Liver (tissue), 9 donors: ENCODE measurements around the gene NOA1. TPM values are rescaled to one million over a fixed set of nuclear protein-coding genes. Genes with fewer than 3 reads are reported as not detected.

ENCODE experiments used
- DNase-seq: peaks from one replicate; pipeline ENCODE4 v3.0.0-alpha.2; 2017; ENCODE audit warnings: low spot score
- H3K27ac ChIP-seq, 2 donors: one replicate each; pipeline ENCODE4 v1.7.0; 2013; ENCODE audit warnings: inconsistent platforms in 2 of 2, low read length in 2 of 2, control low read depth in 1 of 2, low read depth in 1 of 2, mild to moderate bottlenecking in 1 of 2
- H3K27me3 ChIP-seq, 4 donors: one replicate each; pipeline versions ENCODE4 v1.6.1 to v1.7.0; 2013; ENCODE audit warnings: low read length in 3 of 4, inconsistent platforms in 1 of 4, mild to moderate bottlenecking in 1 of 4, moderate library complexity in 1 of 4; ENCODE audit not compliant: control insufficient read depth in 4 of 4, insufficient read depth in 4 of 4
- H3K36me3 ChIP-seq, 4 donors: one replicate each; pipeline versions ENCODE4 v1.6.1 to v1.7.0; 2013; ENCODE audit warnings: low read length in 3 of 4, mild to moderate bottlenecking in 3 of 4, low read depth in 1 of 4, moderate library complexity in 1 of 4; ENCODE audit not compliant: control insufficient read depth in 4 of 4, insufficient read depth in 3 of 4
- H3K4me1 ChIP-seq, 4 donors: one replicate each; pipeline versions ENCODE4 v1.6.1 to v1.7.0; 2013; ENCODE audit warnings: low read length in 3 of 4, mild to moderate bottlenecking in 3 of 4, moderate library complexity in 1 of 4; ENCODE audit not compliant: control insufficient read depth in 4 of 4, insufficient read depth in 4 of 4
- H3K4me3 ChIP-seq, 3 donors: one replicate each; pipeline versions ENCODE4 v1.6.1 to v1.7.0; 2013; ENCODE audit warnings: low read length in 3 of 3, control low read depth in 1 of 3, low read depth in 1 of 3, mild to moderate bottlenecking in 1 of 3
- H3K9ac ChIP-seq, 2 donors: one replicate each; pipeline ENCODE4 v1.7.0; 2013; ENCODE audit warnings: low read length in 2 of 2, mild to moderate bottlenecking in 2 of 2, moderate library complexity in 2 of 2, control low read depth in 1 of 2, low read depth in 1 of 2
- H3K9me3 ChIP-seq, 4 donors: one replicate each; pipeline versions ENCODE4 v1.6.1 to v1.7.0; 2013; ENCODE audit warnings: low read length in 3 of 4; ENCODE audit not compliant: control insufficient read depth in 4 of 4
- EGR1 ChIP-seq, 2 donors: IDR thresholded peaks; 2 replicates each; pipeline ENCODE4 v1.6.1; 2016 to 2018; ENCODE audit warnings: antibody characterized with exemption in 2 of 2, low read depth in 2 of 2
- FOXA1 ChIP-seq: IDR thresholded peaks from 2 replicates; pipeline ENCODE4 v1.6.1; 2016; ENCODE audit warnings: antibody characterized with exemption
- FOXA2 ChIP-seq: IDR thresholded peaks from 2 replicates; pipeline ENCODE4 v1.6.1; 2016; ENCODE audit warnings: antibody characterized with exemption
- GABPA ChIP-seq, 2 donors: IDR thresholded peaks in 1 of 2; conservative IDR thresholded peaks in 1 of 2; 2 replicates each; pipeline ENCODE4 v1.6.1; 2016; ENCODE audit warnings: antibody characterized with exemption in 2 of 2, mild to moderate bottlenecking in 1 of 2, moderate library complexity in 1 of 2
- HNF4G ChIP-seq: IDR thresholded peaks from 2 replicates; pipeline ENCODE4 v1.6.1; 2016; ENCODE audit warnings: antibody characterized with exemption
- RAD21 ChIP-seq, 2 donors: IDR thresholded peaks; 2 replicates each; pipeline ENCODE4 v1.6.1; 2016; ENCODE audit warnings: antibody characterized with exemption in 2 of 2, mild to moderate bottlenecking in 2 of 2
- RXRA ChIP-seq, 2 donors: IDR thresholded peaks; 2 replicates each; pipeline ENCODE4 v1.6.1; 2017 to 2018; ENCODE audit warnings: antibody characterized with exemption in 2 of 2, mild to moderate bottlenecking in 1 of 2
- SP1 ChIP-seq: IDR thresholded peaks from 2 replicates; pipeline ENCODE4 v1.6.1; 2018; ENCODE audit warnings: antibody characterized with exemption, mild to moderate bottlenecking
- TAF1 ChIP-seq: conservative IDR thresholded peaks from 2 replicates; pipeline ENCODE4 v1.6.1; 2016; ENCODE audit warnings: antibody characterized with exemption, mild to moderate bottlenecking
- YY1 ChIP-seq: IDR thresholded peaks from 2 replicates; pipeline ENCODE4 v1.6.1; 2016; ENCODE audit warnings: antibody characterized with exemption, mild to moderate bottlenecking
- WGBS: extraction: QIAGEN DNeasy Blood & Tissue Kit; methylation state at CpG from one replicate; pipeline ENCODE4 v1.1.7; 2013; 5-methylcytosine and 5-hydroxymethylcytosine counted together
- polyA plus RNA-seq, 2 donors: library from polyadenylated mRNA; stranded (reverse) in 1 of 2; unstranded in 1 of 2; fragments of 200-250 nt in 1 of 2; fragments of >200 nt in 1 of 2; fragmentation: Nextera tagmentation in 1 of 2; extraction: Ambion mirVana in 1 of 2; gene quantifications; one replicate each; pipeline versions ENCODE4 v1.2.1 to v1.2.3, GENCODE V29; 2013 to 2015
- total RNA-seq, 2 donors: library from RNA; depleted of rRNA; stranded (reverse); fragments of >200 nt; gene quantifications; one replicate each; pipeline ENCODE4 v1.2.3, GENCODE V29; 2014
- TF ChIP-seq, protein P1 (sequence below): IDR thresholded peaks from 2 replicates; pipeline ENCODE4 v1.6.1; 2016; ENCODE audit warnings: antibody characterized with exemption
- TF ChIP-seq, protein P2 (sequence below): IDR thresholded peaks from 2 replicates; pipeline ENCODE4 v1.6.1; 2016; ENCODE audit warnings: antibody characterized with exemption
- TF ChIP-seq, protein P3 (sequence below): fragments of 150-350 bp; IDR thresholded peaks from 2 replicates; pipeline ENCODE4 v1.5.1; 2017; ENCODE audit warnings: improper control_type of control experiment, low read depth, low read length; ENCODE audit not compliant: missing input control
- TF ChIP-seq, protein P4 (sequence below): IDR thresholded peaks from 2 replicates; pipeline ENCODE4 v1.6.1; 2016; ENCODE audit warnings: antibody characterized with exemption, mild to moderate bottlenecking
- donor health status: healthy.
- donor health status: healthy.
- donor health status: healthy.
- donor health status: healthy.
- donor health status: healthy.

The NOA1 gene
- total and polyA plus RNA-seq, 4 donors, result 2.3 to 9.2 (median 7.1) TPM

DNA sequence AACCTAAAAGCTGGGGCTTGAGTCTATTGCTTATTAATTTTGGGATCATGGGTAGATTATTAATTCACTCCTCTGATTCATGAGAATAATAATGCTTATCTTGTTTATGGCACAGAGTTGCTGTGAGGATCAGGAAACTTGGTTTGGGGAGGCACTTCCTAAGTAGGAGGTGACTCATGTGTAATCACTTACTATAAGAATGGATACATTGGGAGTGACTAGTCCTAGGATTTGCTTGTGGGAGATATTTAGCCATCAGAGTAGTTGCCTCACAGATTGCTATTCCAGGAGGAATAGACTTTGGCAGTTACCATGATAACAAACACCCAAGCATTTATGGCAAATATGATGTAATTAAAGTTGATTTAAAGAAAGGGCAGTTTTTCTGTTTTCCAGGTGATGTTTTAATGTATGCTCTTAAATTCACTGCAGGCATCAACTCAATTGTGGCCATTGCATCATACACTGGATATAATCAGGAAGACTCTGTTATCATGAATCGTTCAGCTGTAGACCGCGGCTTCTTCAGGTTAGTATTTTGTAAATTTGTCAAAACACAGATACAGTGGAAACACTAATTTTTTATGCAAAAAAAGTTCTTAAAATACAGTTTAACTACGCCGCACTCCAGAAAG lies 43.2 kb upstream of the NOA1 start:
- no peak overlapping the region for H3K9ac ChIP-seq
- 94% methylated on average over 5 of the region's 5 CpGs for WGBS
- no peak overlapping the region for H3K27ac ChIP-seq

DNA sequence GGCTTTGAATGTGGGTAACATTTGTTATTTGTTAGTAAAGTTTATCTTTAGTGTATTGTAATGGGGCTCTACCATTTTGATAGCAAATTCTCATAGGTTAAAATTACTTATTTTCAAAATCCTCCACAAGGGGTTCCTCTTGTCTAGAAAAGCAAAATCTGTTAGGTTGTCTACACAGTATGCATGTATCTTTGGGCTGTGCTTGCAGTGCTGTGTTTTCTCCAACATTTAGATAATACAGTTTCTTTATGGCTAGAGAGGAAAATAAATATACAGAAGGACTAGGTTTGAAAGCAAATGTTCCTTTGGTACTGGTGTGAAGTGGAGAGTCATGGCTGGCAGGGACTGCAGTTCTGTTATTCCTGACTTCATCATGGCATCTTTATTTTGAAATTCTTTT lies 41.6 kb upstream of the NOA1 start:
- Histone ChIP-seq H3K27me3 (no peaks in the 10 kb centered on the region), H3K27ac (no peak overlapping the region), H3K9me3 (no peaks in the 10 kb centered on the region), H3K4me3 (no peak overlapping the region), H3K9ac (no peak overlapping the region), H3K36me3 (peaks cover 19 to 75% (median 60%) of the 10 kb centered on the region in 4 donors), H3K4me1 (no peaks in the 10 kb centered on the region)
- DNase-seq, result no peak
- TF ChIP-seq RAD21 (IDR thresholded peaks at IDR 0.05), result peak in 1 of 2 donors; percentile 10
- TF ChIP-seq, protein P1, sequence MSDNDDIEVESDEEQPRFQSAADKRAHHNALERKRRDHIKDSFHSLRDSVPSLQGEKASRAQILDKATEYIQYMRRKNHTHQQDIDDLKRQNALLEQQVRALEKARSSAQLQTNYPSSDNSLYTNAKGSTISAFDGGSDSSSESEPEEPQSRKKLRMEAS, result no peak

More for the DNA sequence above, 43.2 kb upstream of the NOA1 start:
- TF ChIP-seq, protein P2, sequence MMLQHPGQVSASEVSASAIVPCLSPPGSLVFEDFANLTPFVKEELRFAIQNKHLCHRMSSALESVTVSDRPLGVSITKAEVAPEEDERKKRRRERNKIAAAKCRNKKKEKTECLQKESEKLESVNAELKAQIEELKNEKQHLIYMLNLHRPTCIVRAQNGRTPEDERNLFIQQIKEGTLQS, result no peak
- TF ChIP-seq, protein P3, sequence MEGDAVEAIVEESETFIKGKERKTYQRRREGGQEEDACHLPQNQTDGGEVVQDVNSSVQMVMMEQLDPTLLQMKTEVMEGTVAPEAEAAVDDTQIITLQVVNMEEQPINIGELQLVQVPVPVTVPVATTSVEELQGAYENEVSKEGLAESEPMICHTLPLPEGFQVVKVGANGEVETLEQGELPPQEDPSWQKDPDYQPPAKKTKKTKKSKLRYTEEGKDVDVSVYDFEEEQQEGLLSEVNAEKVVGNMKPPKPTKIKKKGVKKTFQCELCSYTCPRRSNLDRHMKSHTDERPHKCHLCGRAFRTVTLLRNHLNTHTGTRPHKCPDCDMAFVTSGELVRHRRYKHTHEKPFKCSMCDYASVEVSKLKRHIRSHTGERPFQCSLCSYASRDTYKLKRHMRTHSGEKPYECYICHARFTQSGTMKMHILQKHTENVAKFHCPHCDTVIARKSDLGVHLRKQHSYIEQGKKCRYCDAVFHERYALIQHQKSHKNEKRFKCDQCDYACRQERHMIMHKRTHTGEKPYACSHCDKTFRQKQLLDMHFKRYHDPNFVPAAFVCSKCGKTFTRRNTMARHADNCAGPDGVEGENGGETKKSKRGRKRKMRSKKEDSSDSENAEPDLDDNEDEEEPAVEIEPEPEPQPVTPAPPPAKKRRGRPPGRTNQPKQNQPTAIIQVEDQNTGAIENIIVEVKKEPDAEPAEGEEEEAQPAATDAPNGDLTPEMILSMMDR, result no peak
- TF ChIP-seq, protein P4, sequence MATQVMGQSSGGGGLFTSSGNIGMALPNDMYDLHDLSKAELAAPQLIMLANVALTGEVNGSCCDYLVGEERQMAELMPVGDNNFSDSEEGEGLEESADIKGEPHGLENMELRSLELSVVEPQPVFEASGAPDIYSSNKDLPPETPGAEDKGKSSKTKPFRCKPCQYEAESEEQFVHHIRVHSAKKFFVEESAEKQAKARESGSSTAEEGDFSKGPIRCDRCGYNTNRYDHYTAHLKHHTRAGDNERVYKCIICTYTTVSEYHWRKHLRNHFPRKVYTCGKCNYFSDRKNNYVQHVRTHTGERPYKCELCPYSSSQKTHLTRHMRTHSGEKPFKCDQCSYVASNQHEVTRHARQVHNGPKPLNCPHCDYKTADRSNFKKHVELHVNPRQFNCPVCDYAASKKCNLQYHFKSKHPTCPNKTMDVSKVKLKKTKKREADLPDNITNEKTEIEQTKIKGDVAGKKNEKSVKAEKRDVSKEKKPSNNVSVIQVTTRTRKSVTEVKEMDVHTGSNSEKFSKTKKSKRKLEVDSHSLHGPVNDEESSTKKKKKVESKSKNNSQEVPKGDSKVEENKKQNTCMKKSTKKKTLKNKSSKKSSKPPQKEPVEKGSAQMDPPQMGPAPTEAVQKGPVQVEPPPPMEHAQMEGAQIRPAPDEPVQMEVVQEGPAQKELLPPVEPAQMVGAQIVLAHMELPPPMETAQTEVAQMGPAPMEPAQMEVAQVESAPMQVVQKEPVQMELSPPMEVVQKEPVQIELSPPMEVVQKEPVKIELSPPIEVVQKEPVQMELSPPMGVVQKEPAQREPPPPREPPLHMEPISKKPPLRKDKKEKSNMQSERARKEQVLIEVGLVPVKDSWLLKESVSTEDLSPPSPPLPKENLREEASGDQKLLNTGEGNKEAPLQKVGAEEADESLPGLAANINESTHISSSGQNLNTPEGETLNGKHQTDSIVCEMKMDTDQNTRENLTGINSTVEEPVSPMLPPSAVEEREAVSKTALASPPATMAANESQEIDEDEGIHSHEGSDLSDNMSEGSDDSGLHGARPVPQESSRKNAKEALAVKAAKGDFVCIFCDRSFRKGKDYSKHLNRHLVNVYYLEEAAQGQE, result no peak
- Histone ChIP-seq H3K4me3 (no peak overlapping the region), H3K9me3 (no peaks in the 10 kb centered on the region), H3K4me1 (no peaks in the 10 kb centered on the region), H3K27me3 (no peaks in the 10 kb centered on the region), H3K36me3 (peaks cover 21 to 84% (median 67%) of the 10 kb centered on the region in 4 donors)
- DNase-seq, result no peak

DNA sequence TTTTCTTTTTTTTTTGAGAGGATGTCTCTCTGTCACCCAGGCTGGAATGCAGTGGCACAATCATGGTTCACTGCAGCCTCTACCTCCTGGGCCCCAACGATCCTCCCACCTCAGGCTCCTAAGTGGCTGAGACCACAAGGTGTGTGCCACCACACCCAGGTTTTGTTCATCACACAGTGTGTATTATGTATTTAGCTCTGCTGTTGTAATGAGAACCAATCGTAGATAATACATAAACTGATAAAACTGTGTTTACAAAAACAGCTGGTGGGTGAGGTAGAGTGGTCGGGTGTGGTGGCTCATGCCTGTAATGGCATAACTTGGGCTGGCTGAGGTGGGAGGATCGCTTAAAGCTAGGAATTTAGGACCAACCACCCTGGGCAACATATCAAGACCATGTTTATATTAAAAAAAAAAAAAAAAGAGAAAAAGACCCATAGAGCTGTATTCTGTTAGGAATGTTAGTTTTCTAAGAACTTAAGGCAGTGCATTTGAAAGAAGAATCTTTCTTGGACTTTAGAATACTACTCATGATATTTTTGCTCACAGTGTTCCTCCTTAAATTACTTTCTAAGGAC lies 36.2 kb upstream of the NOA1 start:
- Histone ChIP-seq H3K9ac (no peak overlapping the region), H3K4me1 (no peaks in the 10 kb centered on the region), H3K27me3 (no peaks in the 10 kb centered on the region), H3K4me3 (no peak overlapping the region), H3K36me3 (peaks cover 17 to 77% (median 47%) of the 10 kb centered on the region in 4 donors), H3K27ac (no peak overlapping the region), H3K9me3 (no peaks in the 10 kb centered on the region)
- no peak for TF ChIP-seq FOXA2
- no peak for TF ChIP-seq RXRA (IDR thresholded peaks at IDR 0.05)
- TF ChIP-seq, protein P2, result no peak
- TF ChIP-seq, protein P3, result no peak
- no peak for TF ChIP-seq YY1
- TF ChIP-seq GABPA (IDR thresholded peaks at IDR 0.05 in 1 of 2, conservative IDR thresholded peaks at IDR 0.05 in 1 of 2), result no peak
- TF ChIP-seq SP1, result no peak
- TF ChIP-seq EGR1 (IDR thresholded peaks at IDR 0.05; ENCODE audit: low read depth in 2 of 2), result no peak
- no peak for TF ChIP-seq HNF4G
- no peak for TF ChIP-seq TAF1
- no peak for TF ChIP-seq FOXA1
- no peak for DNase-seq
- WGBS, result 83% methylated on average over 4 of the region's 4 CpGs
